Endothelial cell of umbilical vein (primary cell): Measurements from ENCODE around the gene HMGA1. TPM values are rescaled to one million over a fixed set of nuclear protein-coding genes. Genes with fewer than 3 reads are reported as not detected.

Source experiments
- BruUV-seq: library from RNA; stranded (reverse); fragments of 400-500 nt; replicated peaks from 2 replicates; lab custom pipeline; 2021; lab: Mats Ljungman, UMichigan
- CTCF ChIA-PET: fragments of 300-600, 350-600 bp; sonication (Branson Sonifier 250); formaldehyde crosslinking; loops from one replicate; lab custom pipeline; 2021; ENCODE audit warnings: antibody characterized with exemption, inconsistent platforms; lab: Charles Lee
- POLR2A ChIA-PET: fragments of 300-600, 350-600 bp; sonication (Branson Sonifier 250); formaldehyde crosslinking; loops from one replicate; lab custom pipeline; 2021; ENCODE audit warnings: antibody characterized with exemption, inconsistent platforms; lab: Charles Lee
- DNase-seq: peaks from one replicate; pipeline ENCODE4 v3.0.0-alpha.2; 2011; ENCODE audit warnings: low read depth, low spot score
- FAIRE-seq: peaks from 2 replicates; lab custom pipeline; 2011; peaks lifted over from hg19 to GRCh38; lab: Jason Lieb, UNC
- H2AFZ ChIP-seq: 2 replicates; pipeline ENCODE4 v1.6.0; 2012; ENCODE audit warnings: low read depth, low read length, control low read depth, inconsistent platforms
- H3K27ac ChIP-seq: 2 replicates; pipeline ENCODE4 v1.5.1; 2011; ENCODE audit warnings: low read depth, mild to moderate bottlenecking, control low read depth, low read length, moderate library complexity; ENCODE audit not compliant: insufficient read depth
- H3K27me3 ChIP-seq, 2 experiments: 2 replicates each; pipeline versions ENCODE4 v1.6.0 to v1.6.1; 2011; ENCODE audit warnings: low read length in 2 of 2, mixed read lengths in 1 of 2; ENCODE audit not compliant: control insufficient read depth in 2 of 2, insufficient read depth in 2 of 2
- H3K36me3 ChIP-seq, 2 experiments: 2 replicates in 1 of 2; 3 replicates in 1 of 2; pipeline ENCODE4 v1.5.1; 2011; ENCODE audit warnings: low read length in 2 of 2, mild to moderate bottlenecking in 1 of 2, moderate library complexity in 1 of 2; ENCODE audit not compliant: control insufficient read depth in 2 of 2, insufficient read depth in 2 of 2; ENCODE audit errors: extremely low read depth in 1 of 2
- H3K4me1 ChIP-seq: 3 replicates; pipeline ENCODE4 v1.5.1; 2011; ENCODE audit warnings: mild to moderate bottlenecking, low read length; ENCODE audit not compliant: control insufficient read depth, insufficient read depth; ENCODE audit errors: extremely low read depth
- H3K4me2 ChIP-seq: 2 replicates; pipeline ENCODE4 v1.6.1; 2011; ENCODE audit warnings: low read length, control low read depth, mixed read lengths; ENCODE audit not compliant: insufficient read depth
- H3K4me3 ChIP-seq, 3 experiments: fragments of 200-600 bp in 1 of 3; sonication (generic), shearing (Covaris generic) in 1 of 3; replicated peaks in 1 of 3; 2 replicates each; pipeline ENCODE4 v1.5.1; 2011 to 2016; ENCODE audit warnings: control low read depth in 3 of 3, low read length in 3 of 3, mild to moderate bottlenecking in 2 of 3, inconsistent platforms in 1 of 3, low read depth in 1 of 3, moderate library complexity in 1 of 3; ENCODE audit not compliant: insufficient read depth in 1 of 3
- H3K79me2 ChIP-seq: 2 replicates; pipeline ENCODE4 v1.6.0; 2012; ENCODE audit warnings: low read length, inconsistent platforms; ENCODE audit not compliant: control insufficient read depth, insufficient read depth
- H3K9ac ChIP-seq: replicated peaks from 2 replicates; pipeline ENCODE3; 2011; ENCODE audit warnings: low read length, control low read depth; ENCODE audit not compliant: insufficient read depth; ENCODE audit errors: extremely low read depth
- H3K9me1 ChIP-seq: replicated peaks from 3 replicates; pipeline ENCODE4 v1.6.0; 2011; ENCODE audit warnings: mild to moderate bottlenecking, low read length; ENCODE audit not compliant: control insufficient read depth, insufficient read depth; ENCODE audit errors: extremely low read depth
- H3K9me3 ChIP-seq: replicated peaks from 2 replicates; pipeline ENCODE4 v1.5.1; 2012; ENCODE audit warnings: low read length, inconsistent platforms; ENCODE audit not compliant: control insufficient read depth, insufficient read depth
- H4K20me1 ChIP-seq: replicated peaks from 2 replicates; pipeline ENCODE3; 2011; ENCODE audit warnings: mild to moderate bottlenecking, low read length; ENCODE audit not compliant: control insufficient read depth, insufficient read depth; ENCODE audit errors: extremely low read depth
- CTCF ChIP-seq, 2 donors: IDR thresholded peaks; 1 replicate in 1 of 2; 2 replicates in 1 of 2; pipeline ENCODE4 v1.5.1; 2011; ENCODE audit warnings: low read length in 2 of 2, mild to moderate bottlenecking in 2 of 2, moderate library complexity in 2 of 2, control low read depth in 1 of 2, inconsistent platforms in 1 of 2, low read depth in 1 of 2; ENCODE audit not compliant: insufficient read depth in 1 of 2; ENCODE audit errors: extremely low read depth in 1 of 2
- EZH2 ChIP-seq: IDR thresholded peaks from 2 replicates; pipeline ENCODE4 v1.6.1; 2012; ENCODE audit warnings: borderline replicate concordance, low read depth, mild to moderate bottlenecking, moderate library complexity, low read length, inconsistent platforms; ENCODE audit not compliant: severe bottlenecking
- FOS ChIP-seq: IDR thresholded peaks from 2 replicates; pipeline ENCODE4 v1.6.1; 2011; ENCODE audit warnings: mild to moderate bottlenecking, low read length, moderate library complexity, borderline replicate concordance; ENCODE audit not compliant: insufficient read depth
- GATA2 ChIP-seq: IDR thresholded peaks from 2 replicates; pipeline ENCODE4 v1.7.0; 2011; ENCODE audit warnings: low read depth, mild to moderate bottlenecking, moderate library complexity, mixed read lengths, low read length; ENCODE audit not compliant: insufficient read length, insufficient read depth
- JUN ChIP-seq: IDR thresholded peaks from 2 replicates; pipeline ENCODE4 v1.6.1; 2011; ENCODE audit warnings: borderline replicate concordance, low read depth; ENCODE audit not compliant: insufficient read length, insufficient read depth
- MAX ChIP-seq: IDR thresholded peaks from 2 replicates; pipeline ENCODE4 v1.6.1; 2011; ENCODE audit not compliant: insufficient read depth, insufficient read length
- MYC ChIP-seq: IDR thresholded peaks from one replicate; pipeline ENCODE4 v1.6.1; 2011; ENCODE audit warnings: mild to moderate bottlenecking, low read depth, low read length
- POLR2A ChIP-seq: IDR thresholded peaks from 2 replicates; pipeline ENCODE4 v1.6.1; 2012; ENCODE audit warnings: low read depth, mild to moderate bottlenecking, control low read depth, low read length
- POLR2AphosphoS5 ChIP-seq: IDR thresholded peaks from 2 replicates; pipeline ENCODE4 v1.6.1; 2012; ENCODE audit warnings: low read depth, mild to moderate bottlenecking, control low read depth, low read length, moderate library complexity; ENCODE audit not compliant: insufficient read depth
- dilution Hi-C: fragments of 300-500 bp; cut with MboI; formaldehyde crosslinking; loops from one replicate; pipeline ENCODE4 v1.15.0; 2019; ENCODE audit warnings: low sequenced_read_pairs; ENCODE audit not compliant: extremely low pct_ligation_motif_present
- intact Hi-C: fragments of 100-400 bp; cut with micrococcal nuclease; formaldehyde crosslinking; loops from one replicate; pipeline ENCODE4 v1.10.0; 2022
- polyA plus RNA-seq, 4 experiments: library from polyadenylated mRNA; depleted of rRNA in 3 of 4; stranded (reverse) in 3 of 4; unstranded in 1 of 4; fragments of >200 nt; gene quantifications; 2 replicates each; pipeline versions ENCODE4 v1.2.1 to v1.2.3, GENCODE V29; 2011 to 2012; ENCODE audit warnings: missing spikeins in 1 of 4
- total RNA-seq: library from RNA; stranded (reverse); gene quantifications from 2 replicates; pipeline ENCODE4 v1.2.3, GENCODE V29; 2021

Gene HMGA1
- total and polyA plus RNA-seq, 2 donors (not counting 3 experiments of a cell fraction or from before 2014, with no cell fraction given): 425 to 1,108 TPM

- FAIRE-seq (peak; percentile 97), DNase-seq (peak; percentile 95)
- H3K9me1 ChIP-seq: no peaks in the 10 kb centered on the region
- ChIA-PET POLR2A (interaction anchor here (0.6 to 2.8 kb wide), 5 partner anchors 13 to 434 kb away, joined by 3 to 35 read pairs (median 3); partner anchors contain the start of gene HMGA1), CTCF (interaction anchor here (0.7 to 2.6 kb wide), 9 partner anchors 9 to 191 kb away, joined by 3 to 20 read pairs (median 5); partner anchors contain the start of genes HMGA1 and SMIM29)
- peak overlapping the region; percentile 98 for H3K4me2 ChIP-seq
- BruUV-seq: TSS peak; percentile 86
- H3K4me3 ChIP-seq: peak overlapping the region; percentile 37 to 69 (median 41)
- TF ChIP-seq GATA2: no peak
- peak; percentile 90 for TF ChIP-seq FOS
- TF ChIP-seq JUN: peak; percentile 62
- no peak for TF ChIP-seq POLR2A
- TF ChIP-seq POLR2AphosphoS5: peak; percentile 68
- peak; percentile 63 for TF ChIP-seq MYC
- peak overlapping the region; percentile 99 for H3K27ac ChIP-seq
- dilution Hi-C loops (no loop called here), intact Hi-C loops (loop anchor here (1.0 kb wide), 3 partner anchors 11 to 49 kb away; no protein-coding TSS in a partner anchor)
- H3K79me2 ChIP-seq: no peaks in the 10 kb centered on the region
- H3K27me3 ChIP-seq: no peaks in the 10 kb centered on the region
- H3K9ac ChIP-seq: peak overlapping the region; percentile 89
- no peaks in the 10 kb centered on the region for H3K36me3 ChIP-seq
- peak overlapping the region; percentile 88 for H2AFZ ChIP-seq
- peaks cover 16% of the 10 kb centered on the region for H3K4me1 ChIP-seq
- H4K20me1 ChIP-seq: no peaks in the 10 kb centered on the region
- H3K9me3 ChIP-seq: no peaks in the 10 kb centered on the region
These were observed 12.4 kb upstream of the HMGA1 start for GRCh38 chr6:34223956-34224940.

- Histone ChIP-seq H4K20me1 (no peaks in the 10 kb centered on the region), H3K4me3 (no peak overlapping the region), H3K9me1 (no peaks in the 10 kb centered on the region), H3K79me2 (no peaks in the 10 kb centered on the region), H3K9ac (no peak overlapping the region), H3K4me1 (peaks cover 16% of the 10 kb centered on the region), H2AFZ (no peak overlapping the region), H3K4me2 (no peak overlapping the region), H3K27ac (no peak overlapping the region), H3K9me3 (no peaks in the 10 kb centered on the region), H3K27me3 (no peaks in the 10 kb centered on the region), H3K36me3 (no peaks in the 10 kb centered on the region)
- DNase-seq (no peak), FAIRE-seq (no peak)
- CTCF ChIA-PET: no interaction called here
- TF ChIP-seq FOS (no peak), POLR2AphosphoS5 (no peak), POLR2A (no peak), CTCF (IDR thresholded peaks at IDR 0.05; ENCODE audit: extremely low read depth in 1 of 2, insufficient read depth in 1 of 2, low read depth in 1 of 2, low read length in 2 of 2) (no peak), EZH2 (no peak), MAX (no peak), JUN (no peak), GATA2 (no peak), MYC (no peak)
- no TSS peak for BruUV-seq
- POLR2A ChIA-PET: interaction anchor here (0.6 kb wide), 1 partner anchor 191 kb away, joined by 3 read pairs; no protein-coding TSS in a partner anchor
- intact Hi-C loops: no loop called here
- dilution Hi-C loops: no loop called here
These were observed 11.1 kb upstream of the HMGA1 start for GRCh38 chr6:34225551-34225950.
